Measurements from ENCODE around the gene CHST11. TPM values are rescaled to one million over a fixed set of nuclear protein-coding genes. Genes with fewer than 3 reads are reported as not detected.

CHST11 gene
- total and polyA plus RNA-seq, 9 of the 15 experiments (the other 6 are each of a cell fraction or from before 2014, with no cell fraction given), result 2.3 to 38.7 (median 15.0) TPM

- TF ChIP-seq EGR1 (conservative IDR thresholded peaks at IDR 0.05) (peak; percentile 55), SRSF1 (IDR thresholded peaks at IDR 0.05; ENCODE audit: low read depth, low read length) (no peak), FOXJ3 (CRISPR knock-in tag; IDR thresholded peaks at IDR 0.05) (no peak), CBFA2T2 (conservative IDR thresholded peaks at IDR 0.05) (peak; percentile 56), THAP7 (CRISPR knock-in tag; IDR thresholded peaks at IDR 0.05) (no peak), TFAP4 (CRISPR knock-in tag; IDR thresholded peaks at IDR 0.05; ENCODE audit: borderline replicate concordance) (peak; percentile 74), TCF3 (CRISPR knock-in tag; IDR thresholded peaks at IDR 0.05) (peak; percentile 40; the same call in 1 of the 2 replicates), CHD2 (IDR thresholded peaks at IDR 0.05; ENCODE audit: low read depth, low read length) (0 out of 2 replicates have a peak, but pooled peaks have one; percentile 19), PRDM10 (IDR thresholded peaks at IDR 0.05; ENCODE audit: partially characterized antibody) (peak; percentile 85), KDM1A (IDR thresholded peaks at IDR 0.05) (peak in 1 of 2 experiments; percentile 23; a peak in 1 of 4 replicates)
Observed at GRCh38 chr12:104411826-104412641, 44.7 kb upstream of the CHST11 start (continued).
